Measurements from ENCODE around the gene DAPK1.

The DAPK1 gene

DNA sequence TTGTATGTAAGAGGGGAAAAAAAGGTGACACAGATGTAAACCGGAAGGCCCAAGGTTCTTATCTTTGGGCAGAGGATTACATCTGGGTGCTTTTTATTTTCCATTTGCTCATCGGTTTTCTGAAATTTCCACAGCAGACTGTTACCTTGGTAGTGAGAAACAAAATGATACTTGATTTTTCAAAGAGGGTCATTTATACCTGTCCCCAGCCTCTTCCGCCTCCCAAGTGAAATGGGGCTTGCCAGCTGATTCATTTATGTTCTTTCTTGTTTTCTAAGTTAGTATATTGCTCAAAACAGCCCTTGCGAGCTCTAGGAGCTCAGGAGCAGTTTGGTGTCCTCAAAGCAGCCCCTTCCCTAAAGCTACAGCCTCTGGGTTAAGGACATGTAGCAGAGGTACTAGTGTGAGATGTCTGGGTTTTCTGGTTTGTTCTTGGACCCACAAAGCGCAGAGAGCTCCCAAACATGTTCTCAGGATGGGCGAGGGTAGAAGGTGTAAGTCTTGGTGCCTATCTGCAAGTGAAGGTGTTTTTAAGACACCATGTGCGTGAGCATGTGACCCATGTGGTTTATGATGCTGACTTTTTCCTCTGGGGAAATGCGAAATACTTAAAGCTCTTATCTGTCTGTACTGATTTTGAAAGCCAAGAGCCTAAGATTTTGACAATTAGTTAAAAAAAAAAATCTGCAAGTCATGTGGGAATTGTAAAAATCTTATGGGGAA is 38.3 kb downstream of the DAPK1 start:
- TF ChIP-seq, protein P1, sequence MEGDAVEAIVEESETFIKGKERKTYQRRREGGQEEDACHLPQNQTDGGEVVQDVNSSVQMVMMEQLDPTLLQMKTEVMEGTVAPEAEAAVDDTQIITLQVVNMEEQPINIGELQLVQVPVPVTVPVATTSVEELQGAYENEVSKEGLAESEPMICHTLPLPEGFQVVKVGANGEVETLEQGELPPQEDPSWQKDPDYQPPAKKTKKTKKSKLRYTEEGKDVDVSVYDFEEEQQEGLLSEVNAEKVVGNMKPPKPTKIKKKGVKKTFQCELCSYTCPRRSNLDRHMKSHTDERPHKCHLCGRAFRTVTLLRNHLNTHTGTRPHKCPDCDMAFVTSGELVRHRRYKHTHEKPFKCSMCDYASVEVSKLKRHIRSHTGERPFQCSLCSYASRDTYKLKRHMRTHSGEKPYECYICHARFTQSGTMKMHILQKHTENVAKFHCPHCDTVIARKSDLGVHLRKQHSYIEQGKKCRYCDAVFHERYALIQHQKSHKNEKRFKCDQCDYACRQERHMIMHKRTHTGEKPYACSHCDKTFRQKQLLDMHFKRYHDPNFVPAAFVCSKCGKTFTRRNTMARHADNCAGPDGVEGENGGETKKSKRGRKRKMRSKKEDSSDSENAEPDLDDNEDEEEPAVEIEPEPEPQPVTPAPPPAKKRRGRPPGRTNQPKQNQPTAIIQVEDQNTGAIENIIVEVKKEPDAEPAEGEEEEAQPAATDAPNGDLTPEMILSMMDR (IDR thresholded peaks at IDR 0.05; ENCODE audit: low read depth, low read length) = no peak
- no peak for DNase-seq (ENCODE audit: extremely low read depth, low read depth)

DNA sequence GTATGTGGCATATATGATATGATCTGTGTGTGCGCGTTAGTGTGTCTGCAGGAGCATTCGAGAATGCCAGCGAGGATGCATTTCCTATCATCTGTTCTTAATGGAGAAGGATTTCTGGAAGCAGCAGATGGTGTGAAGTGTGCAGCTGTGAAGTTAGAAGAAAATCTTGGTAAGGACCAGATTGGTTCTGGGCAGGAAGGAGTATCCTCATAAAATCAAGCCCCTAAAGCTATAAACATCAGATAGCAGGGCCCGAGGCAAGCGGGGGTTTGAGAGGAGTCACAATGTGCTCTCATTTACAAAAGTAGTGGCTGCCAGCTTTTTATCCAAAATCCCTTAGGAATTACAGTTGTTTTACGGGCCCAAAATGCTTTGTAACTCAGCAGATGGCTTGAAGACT is 40.0 kb downstream of the DAPK1 start:
- DNase-seq (ENCODE audit: extremely low read depth, low read depth) = no peak
- TF ChIP-seq, protein P1 (IDR thresholded peaks at IDR 0.05; ENCODE audit: low read depth, low read length) = no peak

GRCh38 chr9:87540444-87541105 is 42.9 kb downstream of the DAPK1 start:
- TF ChIP-seq, protein P1 (IDR thresholded peaks at IDR 0.05; ENCODE audit: low read depth, low read length) = no peak
- no peak for DNase-seq (ENCODE audit: extremely low read depth, low read depth)

DNA sequence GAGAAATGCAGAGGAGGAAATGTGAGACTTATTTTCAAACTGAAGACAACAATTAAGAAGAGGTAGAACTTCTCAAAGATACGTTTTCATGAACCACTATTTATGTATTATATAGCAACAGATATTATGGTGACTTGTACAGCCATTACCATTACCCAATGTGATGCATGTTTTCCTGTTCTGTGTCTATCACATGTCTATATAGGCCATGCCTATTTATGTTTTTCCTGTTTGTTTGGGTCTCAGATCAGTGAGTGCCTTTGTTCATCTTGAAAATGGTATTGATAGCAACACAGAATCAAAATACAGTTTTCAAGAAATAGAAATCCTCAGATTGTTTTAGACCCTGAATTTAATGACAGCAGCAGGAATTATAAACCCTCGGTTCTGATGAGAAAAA is 44.0 kb downstream of the DAPK1 start:
- DNase-seq (ENCODE audit: extremely low read depth, low read depth) = no peak
- TF ChIP-seq, protein P1 (IDR thresholded peaks at IDR 0.05; ENCODE audit: low read depth, low read length) = no peak

GRCh38 chr9:87542141-87542540 is 44.5 kb downstream of the DAPK1 start:
- TF ChIP-seq, protein P1 (IDR thresholded peaks at IDR 0.05; ENCODE audit: low read depth, low read length) = no peak
- no peak for DNase-seq (ENCODE audit: extremely low read depth, low read depth)

DNA sequence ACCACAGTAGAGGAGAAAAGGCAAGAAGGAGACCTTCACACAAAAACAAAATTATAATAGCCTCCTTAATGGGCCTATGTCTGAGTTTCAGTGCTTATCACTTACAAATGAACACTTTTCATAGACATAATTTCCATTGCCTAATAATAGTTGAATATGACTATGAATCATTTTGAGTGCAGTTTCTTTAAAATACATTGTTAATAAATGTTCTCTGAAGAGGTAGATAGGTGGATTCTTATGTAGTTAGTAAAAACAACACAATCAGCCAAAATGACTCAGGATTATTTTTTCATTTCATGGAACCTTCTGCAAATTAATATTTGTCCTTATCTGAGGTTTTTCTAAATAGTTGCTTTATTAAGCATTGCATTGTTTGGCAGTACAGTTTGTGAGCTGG is 45.6 kb downstream of the DAPK1 start:
- DNase-seq (ENCODE audit: extremely low read depth, low read depth) = no peak
- TF ChIP-seq, protein P1 (IDR thresholded peaks at IDR 0.05; ENCODE audit: low read depth, low read length) = no peak

GRCh38 chr9:87545858-87546257 is 48.2 kb downstream of the DAPK1 start:
- TF ChIP-seq, protein P1 (IDR thresholded peaks at IDR 0.05; ENCODE audit: low read depth, low read length) = no peak
- DNase-seq (ENCODE audit: extremely low read depth, low read depth) = no peak
